ENCODE data around the gene GCG. TPM values are rescaled to one million over a fixed set of nuclear protein-coding genes. Genes with fewer than 3 reads are reported as not detected.

Gene GCG
- total RNA-seq, 4 donors from 2014 or later, result 17.6 to 26.8 TPM; not detected in 2

- Histone ChIP-seq H3K36me3 (no peaks in the 10 kb centered on the region), H3K9me3 (no peaks in the 10 kb centered on the region), H3K4me1 (no peaks in the 10 kb centered on the region), H3K4me3 (no peak overlapping the region), H3K27me3 (peaks cover 6% of the 10 kb centered on the region), H3K27ac (no peak overlapping the region)
- in situ Hi-C loops (cut with MboI; ENCODE audit: low pct_ligation_motif_present in 1 of 4, low pct_unique_long_range_greater_than_20kb in 1 of 4, low sequenced_read_pairs in 3 of 4) (no loop called here), intact Hi-C loops (cut with DNase I; ENCODE audit: low total_unique reads) (no loop called here)
- TF ChIP-seq EP300 (IDR thresholded peaks at IDR 0.05; ENCODE audit: low read depth) (no peak), POLR2AphosphoS5 (IDR thresholded peaks at IDR 0.05) (no peak), POLR2A (IDR thresholded peaks at IDR 0.05) (no peak)
- TF ChIP-seq, protein P1, sequence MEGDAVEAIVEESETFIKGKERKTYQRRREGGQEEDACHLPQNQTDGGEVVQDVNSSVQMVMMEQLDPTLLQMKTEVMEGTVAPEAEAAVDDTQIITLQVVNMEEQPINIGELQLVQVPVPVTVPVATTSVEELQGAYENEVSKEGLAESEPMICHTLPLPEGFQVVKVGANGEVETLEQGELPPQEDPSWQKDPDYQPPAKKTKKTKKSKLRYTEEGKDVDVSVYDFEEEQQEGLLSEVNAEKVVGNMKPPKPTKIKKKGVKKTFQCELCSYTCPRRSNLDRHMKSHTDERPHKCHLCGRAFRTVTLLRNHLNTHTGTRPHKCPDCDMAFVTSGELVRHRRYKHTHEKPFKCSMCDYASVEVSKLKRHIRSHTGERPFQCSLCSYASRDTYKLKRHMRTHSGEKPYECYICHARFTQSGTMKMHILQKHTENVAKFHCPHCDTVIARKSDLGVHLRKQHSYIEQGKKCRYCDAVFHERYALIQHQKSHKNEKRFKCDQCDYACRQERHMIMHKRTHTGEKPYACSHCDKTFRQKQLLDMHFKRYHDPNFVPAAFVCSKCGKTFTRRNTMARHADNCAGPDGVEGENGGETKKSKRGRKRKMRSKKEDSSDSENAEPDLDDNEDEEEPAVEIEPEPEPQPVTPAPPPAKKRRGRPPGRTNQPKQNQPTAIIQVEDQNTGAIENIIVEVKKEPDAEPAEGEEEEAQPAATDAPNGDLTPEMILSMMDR (IDR thresholded peaks at IDR 0.05), result no peak
- 86% methylated on average over 2 of the region's 2 CpGs; no CpG with 5 or more reads in 1 of the 2 donors for WGBS, 2 donors (ENCODE audit: low coverage in 1 of 2)
- no peak for DNase-seq
These were observed 45.2 kb upstream of the GCG start for GRCh38 chr2:162197069-162197825.

DNA sequence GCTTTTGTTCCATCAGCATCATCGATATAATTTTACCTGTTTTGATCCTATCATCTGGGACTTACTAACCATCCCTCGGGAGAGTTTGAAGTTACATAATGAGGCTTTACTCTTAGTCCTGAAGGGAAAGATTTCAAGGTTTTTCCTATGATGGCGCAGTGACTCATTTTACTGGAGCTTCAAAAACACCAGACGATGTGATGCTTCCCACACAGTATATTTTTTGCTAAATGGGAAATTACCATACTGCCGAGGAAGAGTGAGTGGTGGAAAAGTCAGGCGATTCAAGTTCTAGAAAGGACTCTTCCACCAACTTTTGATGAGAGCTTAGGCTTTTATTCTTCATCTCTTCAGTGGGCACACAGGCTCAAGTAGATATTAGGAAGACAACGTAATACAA is 44.6 kb upstream of the GCG start:
- in situ Hi-C loops (cut with MboI; ENCODE audit: low pct_ligation_motif_present in 1 of 4, low pct_unique_long_range_greater_than_20kb in 1 of 4, low sequenced_read_pairs in 3 of 4), result no loop called here

GRCh38 chr2:162188451-162188850 is 36.4 kb upstream of the GCG start:
- 48 to 73% methylated on average over 2 to 3 of the region's 3 CpGs for WGBS, 2 donors (ENCODE audit: low coverage in 1 of 2)
- TF ChIP-seq, protein P1 (IDR thresholded peaks at IDR 0.05), result no peak
- TF ChIP-seq EP300 (IDR thresholded peaks at IDR 0.05; ENCODE audit: low read depth), result no peak
- no peak for TF ChIP-seq POLR2A (IDR thresholded peaks at IDR 0.05)
- no peak for TF ChIP-seq POLR2AphosphoS5 (IDR thresholded peaks at IDR 0.05)
- in situ Hi-C loops (cut with MboI; ENCODE audit: low pct_ligation_motif_present in 1 of 4, low pct_unique_long_range_greater_than_20kb in 1 of 4, low sequenced_read_pairs in 3 of 4), result no loop called here
- Histone ChIP-seq H3K4me1 (peaks cover 0 to 17% (median 0%) of the 10 kb centered on the region in 4 donors), H3K4me3 (no peak overlapping the region), H3K9me3 (no peaks in the 10 kb centered on the region), H3K36me3 (no peaks in the 10 kb centered on the region), H3K27me3 (peaks cover 8% of the 10 kb centered on the region), H3K27ac (no peak overlapping the region)
- DNase-seq, result no peak
- intact Hi-C loops (cut with DNase I; ENCODE audit: low total_unique reads), result no loop called here

More for the DNA sequence above, 44.6 kb upstream of the GCG start:
- H3K27me3 ChIP-seq, result peaks cover 8% of the 10 kb centered on the region
- intact Hi-C loops (cut with DNase I; ENCODE audit: low total_unique reads), result no loop called here
- H3K4me1 ChIP-seq, result no peaks in the 10 kb centered on the region
- H3K4me3 ChIP-seq, result no peak overlapping the region
- no peaks in the 10 kb centered on the region for H3K36me3 ChIP-seq
- no peak overlapping the region for H3K27ac ChIP-seq
- DNase-seq, result no peak
- TF ChIP-seq EP300 (IDR thresholded peaks at IDR 0.05; ENCODE audit: low read depth) (no peak), POLR2A (IDR thresholded peaks at IDR 0.05) (no peak), POLR2AphosphoS5 (IDR thresholded peaks at IDR 0.05) (no peak)
- TF ChIP-seq, protein P1 (IDR thresholded peaks at IDR 0.05), result no peak
- no peaks in the 10 kb centered on the region for H3K9me3 ChIP-seq
- WGBS, 2 donors (ENCODE audit: low coverage in 1 of 2), result 87 to 88% methylated on average over 7 of the region's 7 CpGs

DNA sequence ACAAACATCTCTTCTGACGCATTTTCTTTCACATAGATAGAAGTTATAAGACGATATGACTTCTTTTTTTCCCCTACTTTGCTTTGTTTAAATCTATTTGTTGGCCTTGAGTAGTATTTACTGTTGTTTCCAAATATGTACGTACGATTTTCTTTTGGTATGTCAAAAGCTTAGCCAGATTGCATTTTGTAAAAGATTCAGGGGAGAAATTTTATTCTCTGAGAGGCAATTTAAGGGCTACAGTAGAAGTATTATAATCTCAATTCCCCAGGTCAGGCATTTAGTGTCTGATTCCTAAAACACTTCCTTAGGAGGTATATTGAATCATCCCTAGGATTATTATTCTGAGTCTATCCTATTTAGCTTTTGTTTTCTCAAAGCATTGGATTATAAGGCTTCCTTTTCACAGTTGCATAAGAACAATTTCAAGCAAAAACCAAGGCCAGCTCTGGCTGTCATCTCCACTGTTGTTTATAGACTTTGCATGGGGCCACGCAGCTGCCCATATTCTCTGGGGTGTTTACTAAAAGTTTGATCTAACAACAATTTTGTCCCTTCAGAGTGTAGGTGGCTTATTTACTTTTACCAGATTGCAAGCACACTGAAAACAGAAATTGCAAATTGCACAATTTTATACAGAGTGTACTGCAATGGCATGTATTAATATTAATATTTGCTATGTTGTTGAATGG is 33.6 kb upstream of the GCG start:
- no peaks in the 10 kb centered on the region for H3K9me3 ChIP-seq
- no peaks in the 10 kb centered on the region for H3K36me3 ChIP-seq
- H3K27me3 ChIP-seq, result no peaks in the 10 kb centered on the region
- intact Hi-C loops (cut with DNase I; ENCODE audit: low total_unique reads), result no loop called here
- TF ChIP-seq POLR2AphosphoS5 (IDR thresholded peaks at IDR 0.05) (no peak), EP300 (IDR thresholded peaks at IDR 0.05; ENCODE audit: low read depth) (no peak), POLR2A (IDR thresholded peaks at IDR 0.05) (no peak)
- TF ChIP-seq, protein P1 (IDR thresholded peaks at IDR 0.05), result no peak
- H3K4me3 ChIP-seq, result no peak overlapping the region
- 66 to 89% methylated on average over 5 of the region's 5 CpGs for WGBS, 2 donors (ENCODE audit: low coverage in 1 of 2)
- no peak for DNase-seq
- H3K27ac ChIP-seq, result no peak overlapping the region
- peaks cover 0 to 17% (median 0%) of the 10 kb centered on the region in 4 donors for H3K4me1 ChIP-seq
- in situ Hi-C loops (cut with MboI; ENCODE audit: low pct_ligation_motif_present in 1 of 4, low pct_unique_long_range_greater_than_20kb in 1 of 4, low sequenced_read_pairs in 3 of 4), result no loop called here

Data from transverse colon (tissue), 4 donors.